Upper lobe of left lung (tissue), 6 donors: ENCODE results near the gene NOS1AP. TPM values are rescaled to one million over a fixed set of nuclear protein-coding genes. Genes with fewer than 3 reads are reported as not detected.

ENCODE experiments used
- ATAC-seq, 2 donors: fragments of 200-7000 bp; cut with Tn5 transposase; one replicate each; pipeline ENCODE4 v1.9.1; 2022; ENCODE audit warnings: mild to moderate bottlenecking in 2 of 2, moderate library complexity in 2 of 2; ENCODE audit not compliant: low FRiP score in 2 of 2
- DNase-seq, 2 donors: peaks; one replicate each; pipeline ENCODE4 v3.0.0-alpha.2; 2019 to 2020
- H3K27ac ChIP-seq, 4 donors: fragments of 200-600 bp; sonication (generic); one replicate each; pipeline ENCODE4 v1.5.1; 2016 to 2019
- H3K27me3 ChIP-seq, 4 donors: fragments of 200-600 bp; sonication (generic); one replicate each; pipeline ENCODE4 v1.5.1; 2017 to 2019
- H3K36me3 ChIP-seq, 4 donors: fragments of 200-600 bp; sonication (generic); one replicate each; pipeline ENCODE4 v1.5.1; 2016 to 2019
- H3K4me1 ChIP-seq, 4 donors: fragments of 200-600 bp; sonication (generic); one replicate each; pipeline ENCODE4 v1.5.1; 2018 to 2019
- H3K4me3 ChIP-seq, 4 donors: fragments of 200-600 bp; sonication (generic); one replicate each; pipeline ENCODE4 v1.5.1; 2017 to 2019; ENCODE audit warnings: mild to moderate bottlenecking in 2 of 4, moderate library complexity in 1 of 4
- H3K9me3 ChIP-seq, 4 donors: fragments of 200-600 bp; sonication (generic); one replicate each; pipeline ENCODE4 v1.5.1; 2018 to 2019
- CTCF ChIP-seq, 6 experiments: fragments of 450-650 bp in 4 of 6; fragments of 200-600 bp in 2 of 6; sonication (generic) in 2 of 6; IDR thresholded peaks; one replicate each; pipeline ENCODE4 v1.5.1; 2016 to 2019; ENCODE audit warnings: antibody characterized with exemption in 6 of 6
- EP300 ChIP-seq, 4 donors: sonication (generic); formaldehyde crosslinking; IDR thresholded peaks; one replicate each; pipeline ENCODE4 v1.5.1; 2017; ENCODE audit warnings: antibody characterized with exemption in 4 of 4, control low read depth in 2 of 4
- POLR2A ChIP-seq, 4 donors: fragments of 450-650 bp; IDR thresholded peaks; one replicate each; pipeline ENCODE4 v1.5.1; 2016 to 2017; ENCODE audit warnings: antibody characterized with exemption in 4 of 4, mild to moderate bottlenecking in 2 of 4
- POLR2AphosphoS5 ChIP-seq, 2 donors: sonication (generic); formaldehyde crosslinking; IDR thresholded peaks; one replicate each; pipeline ENCODE4 v1.5.1; 2017; ENCODE audit warnings: antibody characterized with exemption in 2 of 2
- WGBS, 2 donors: methylation state at CpG; one replicate each; pipeline ENCODE4 v1.1.5; 2017 to 2018; 5-methylcytosine and 5-hydroxymethylcytosine counted together
- total RNA-seq, 6 donors: library from RNA; depleted of rRNA in 4 of 6; stranded (reverse); fragments of >200 nt in 4 of 6; gene quantifications; one replicate each; pipeline versions ENCODE4 v1.1.0 to v1.2.1, GENCODE V29; 2016 to 2021
- donor health status: DM: no; HTN: no; CAD: no; lungs with moderate emphysema.
- donor health status: DM: no; HTN: yes; CAD: no; lungs with severe emphysema.

The NOS1AP gene
- total RNA-seq, 6 donors from 2014 or later = 5.3 to 16.4 (median 6.5) TPM

GRCh38 chr1:162386292-162387225 lies 317.1 kb downstream of the NOS1AP start:
- Histone ChIP-seq H3K27ac (no peak overlapping the region), H3K36me3 (no peaks in the 10 kb centered on the region), H3K9me3 (no peaks in the 10 kb centered on the region), H3K27me3 (no peaks in the 10 kb centered on the region), H3K4me1 (peaks cover 0 to 7% (median 5%) of the 10 kb centered on the region in 4 donors), H3K4me3 (no peak overlapping the region)
- ATAC-seq (no peak), DNase-seq (no peak)
- TF ChIP-seq EP300 (IDR thresholded peaks at IDR 0.05) = no peak
- no peak for TF ChIP-seq POLR2AphosphoS5 (IDR thresholded peaks at IDR 0.05)
- TF ChIP-seq CTCF (IDR thresholded peaks at IDR 0.05) = no peak
- no peak for TF ChIP-seq POLR2A (IDR thresholded peaks at IDR 0.05)
- 86 to 88% methylated on average over 8 of the region's 8 CpGs for WGBS, 2 donors

GRCh38 chr1:162387226-162388082 lies 318.0 kb downstream of the NOS1AP start:
- ATAC-seq = no peak
- no peaks in the 10 kb centered on the region for H3K27me3 ChIP-seq
- H3K27ac ChIP-seq = no peak overlapping the region
- no peaks in the 10 kb centered on the region for H3K36me3 ChIP-seq
- no peak for DNase-seq
- no peak overlapping the region for H3K4me3 ChIP-seq
- WGBS, 2 donors = 75 to 80% methylated on average over 20 of the region's 20 CpGs
- H3K4me1 ChIP-seq = peaks cover 0 to 8% (median 3%) of the 10 kb centered on the region in 4 donors
- no peak for TF ChIP-seq CTCF (IDR thresholded peaks at IDR 0.05)
- TF ChIP-seq POLR2AphosphoS5 (IDR thresholded peaks at IDR 0.05) = no peak
- TF ChIP-seq POLR2A (IDR thresholded peaks at IDR 0.05) = no peak
- TF ChIP-seq EP300 (IDR thresholded peaks at IDR 0.05) = no peak
- no peaks in the 10 kb centered on the region for H3K9me3 ChIP-seq

GRCh38 chr1:162388083-162388594 lies 318.6 kb downstream of the NOS1AP start:
- peaks cover 0 to 8% (median 3%) of the 10 kb centered on the region in 4 donors for H3K4me1 ChIP-seq
- H3K36me3 ChIP-seq = no peaks in the 10 kb centered on the region
- WGBS, 2 donors = 88 to 91% methylated on average over 8 of the region's 8 CpGs
- TF ChIP-seq EP300 (IDR thresholded peaks at IDR 0.05) = no peak
- TF ChIP-seq POLR2AphosphoS5 (IDR thresholded peaks at IDR 0.05) = no peak
- TF ChIP-seq CTCF (IDR thresholded peaks at IDR 0.05) = no peak
- TF ChIP-seq POLR2A (IDR thresholded peaks at IDR 0.05) = no peak
- no peaks in the 10 kb centered on the region for H3K27me3 ChIP-seq
- DNase-seq (no peak), ATAC-seq (no peak)
- H3K4me3 ChIP-seq = no peak overlapping the region
- H3K9me3 ChIP-seq = no peaks in the 10 kb centered on the region
- H3K27ac ChIP-seq = no peak overlapping the region

GRCh38 chr1:162388615-162389014 lies 319.1 kb downstream of the NOS1AP start:
- H3K4me3 ChIP-seq = no peak overlapping the region
- 95 to 100% methylated on average over 5 of the region's 5 CpGs for WGBS, 2 donors
- ATAC-seq (no peak), DNase-seq (peak in 1 of 2 donors; percentile 36)
- H3K27ac ChIP-seq = no peak overlapping the region
- H3K9me3 ChIP-seq = no peaks in the 10 kb centered on the region
- H3K27me3 ChIP-seq = no peaks in the 10 kb centered on the region
- no peaks in the 10 kb centered on the region for H3K36me3 ChIP-seq
- H3K4me1 ChIP-seq = peaks cover 0 to 8% (median 3%) of the 10 kb centered on the region in 4 donors
- TF ChIP-seq POLR2AphosphoS5 (IDR thresholded peaks at IDR 0.05) (no peak), CTCF (IDR thresholded peaks at IDR 0.05) (no peak), EP300 (IDR thresholded peaks at IDR 0.05) (peak in 1 of 4 donors; percentile 65), POLR2A (IDR thresholded peaks at IDR 0.05) (no peak)
